ENCODE results near the gene IL21. TPM values are rescaled to one million over a fixed set of nuclear protein-coding genes. Genes with fewer than 3 reads are reported as not detected.
"Not testable (repeated sequence)": the region's sequence is repeated elsewhere in the genome, so short reads cannot be mapped to it uniquely, and the experiment has no call there.

Gene IL21
- polyA plus RNA-seq, 1 experiment: not detected

- no peak for DNase-seq (ENCODE audit: low read depth)
- no peak overlapping the region for H3K4me3 ChIP-seq (ENCODE audit: low read depth, low read length)
- ChIA-PET CTCF (interaction anchor here (1.5 to 1.9 kb wide), 2 partner anchors 56 to 59 kb away, joined by 4 to 8 read pairs; no protein-coding TSS in a partner anchor), POLR2A (no interaction called here)
- H3K27me3 ChIP-seq (ENCODE audit: control insufficient read depth, insufficient read depth, low read length): no peaks in the 10 kb centered on the region
- TF ChIP-seq CTCF (IDR thresholded peaks at IDR 0.05; ENCODE audit: insufficient read depth, low read depth, low read length): no peak
- H3K36me3 ChIP-seq (ENCODE audit: control insufficient read depth, insufficient read depth, low read length): no peaks in the 10 kb centered on the region
Measured at GRCh38 chr4:122661176-122662160, 40.6 kb upstream of the IL21 start.

GRCh38 chr4:122658818-122659295 is 38.0 kb upstream of the IL21 start:
- POLR2A ChIA-PET: no interaction called here
- H3K4me3 ChIP-seq (ENCODE audit: low read depth, low read length): no peak overlapping the region
- H3K27me3 ChIP-seq (ENCODE audit: control insufficient read depth, insufficient read depth, low read length): no peaks in the 10 kb centered on the region
- no peak for TF ChIP-seq CTCF (IDR thresholded peaks at IDR 0.05; ENCODE audit: insufficient read depth, low read depth, low read length)
- no peaks in the 10 kb centered on the region for H3K36me3 ChIP-seq (ENCODE audit: control insufficient read depth, insufficient read depth, low read length)
- no peak for DNase-seq (ENCODE audit: low read depth)
- CTCF ChIA-PET: interaction anchor here (0.6 to 1.2 kb wide), 2 partner anchors 17 to 56 kb away, joined by 3 to 4 read pairs; no protein-coding TSS in a partner anchor

GRCh38 chr4:122658377-122658776 is 37.5 kb upstream of the IL21 start:
- ChIA-PET CTCF (interaction anchor here (1.2 to 1.3 kb wide), 2 partner anchors 56 to 80 kb away, joined by 4 read pairs; no protein-coding TSS in a partner anchor), POLR2A (no interaction called here)
- no peaks in the 10 kb centered on the region for H3K27me3 ChIP-seq (ENCODE audit: control insufficient read depth, insufficient read depth, low read length)
- H3K4me3 ChIP-seq (ENCODE audit: low read depth, low read length): no peak overlapping the region
- H3K36me3 ChIP-seq (ENCODE audit: control insufficient read depth, insufficient read depth, low read length): no peaks in the 10 kb centered on the region
- no peak for DNase-seq (ENCODE audit: low read depth)
- no peak for TF ChIP-seq CTCF (IDR thresholded peaks at IDR 0.05; ENCODE audit: insufficient read depth, low read depth, low read length)

- H3K4me3 ChIP-seq (ENCODE audit: low read depth, low read length): no peak overlapping the region
- CTCF ChIA-PET: interaction anchor here (1.1 to 1.3 kb wide), 2 partner anchors 56 to 79 kb away, joined by 3 to 4 read pairs; no protein-coding TSS in a partner anchor
- TF ChIP-seq CTCF (IDR thresholded peaks at IDR 0.05; ENCODE audit: insufficient read depth, low read depth, low read length): no peak
- POLR2A ChIA-PET: no interaction called here
- DNase-seq (ENCODE audit: low read depth): no peak
- no peaks in the 10 kb centered on the region for H3K36me3 ChIP-seq (ENCODE audit: control insufficient read depth, insufficient read depth, low read length)
- no peaks in the 10 kb centered on the region for H3K27me3 ChIP-seq (ENCODE audit: control insufficient read depth, insufficient read depth, low read length)
Measured at GRCh38 chr4:122657553-122657952, 36.7 kb upstream of the IL21 start.

GRCh38 chr4:122656583-122656982 is 35.7 kb upstream of the IL21 start:
- POLR2A ChIA-PET; H3K27me3 ChIP-seq (ENCODE audit: control insufficient read depth, insufficient read depth, low read length); DNase-seq (ENCODE audit: low read depth); H3K4me3 ChIP-seq (ENCODE audit: low read depth, low read length); H3K36me3 ChIP-seq (ENCODE audit: control insufficient read depth, insufficient read depth, low read length): not testable (repeated sequence)
- CTCF ChIA-PET: interaction anchor here (1.1 kb wide), 1 partner anchor 55 kb away, joined by 3 read pairs; no protein-coding TSS in a partner anchor

Data from BJ (cell line).